GM19043 (cell line): Measurements from ENCODE around the gene HCFC1R1.

Experiments
- ATAC-seq: cut with Tn5 transposase; IDR thresholded peaks from one replicate; pipeline ENCODE4 v1.9.1; 2021; ENCODE audit warnings: low read depth; ENCODE audit not compliant: unreplicated experiment

HCFC1R1 gene

GRCh38 chr16:3004319-3004718 lies 19.4 kb downstream of the HCFC1R1 start:
- peak; percentile 10 for ATAC-seq

DNA sequence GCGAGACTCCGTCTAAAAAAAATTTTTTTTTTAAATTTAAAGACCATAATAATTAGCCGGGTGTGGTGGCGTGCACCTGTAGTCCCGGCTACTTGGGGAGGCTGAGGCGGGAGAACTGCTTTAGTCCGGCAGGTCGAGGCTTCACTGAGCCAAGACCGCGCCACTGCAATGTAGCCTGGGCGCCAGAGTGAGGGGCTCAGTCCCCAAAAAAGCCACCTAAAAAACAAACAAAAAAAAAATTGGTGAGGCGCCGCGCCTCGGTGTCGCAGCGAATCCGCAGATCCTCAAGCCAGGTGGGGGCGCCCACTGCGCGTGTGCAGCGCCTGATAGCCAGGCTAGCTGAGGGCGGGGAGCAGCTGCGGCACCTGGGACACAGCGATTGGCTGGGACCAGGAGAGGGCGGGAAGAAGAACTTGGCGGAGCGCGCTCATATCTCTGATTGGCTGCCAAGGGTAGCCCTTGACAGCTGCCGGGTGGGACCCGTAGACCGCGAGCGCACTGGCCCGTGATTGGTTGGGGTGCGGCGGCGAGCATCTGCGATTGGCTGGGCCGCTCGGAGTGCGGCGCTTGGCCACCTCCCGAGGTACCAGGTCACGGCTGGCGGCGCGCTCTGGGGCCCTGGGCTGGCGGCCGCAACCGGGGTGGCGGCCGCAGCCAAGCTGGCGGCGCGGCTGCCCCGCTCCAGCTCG lies 20.0 kb downstream of the HCFC1R1 start:
- peak; percentile 96 for ATAC-seq

GRCh38 chr16:3001316-3001715 lies 22.4 kb downstream of the HCFC1R1 start:
- no peak for ATAC-seq

DNA sequence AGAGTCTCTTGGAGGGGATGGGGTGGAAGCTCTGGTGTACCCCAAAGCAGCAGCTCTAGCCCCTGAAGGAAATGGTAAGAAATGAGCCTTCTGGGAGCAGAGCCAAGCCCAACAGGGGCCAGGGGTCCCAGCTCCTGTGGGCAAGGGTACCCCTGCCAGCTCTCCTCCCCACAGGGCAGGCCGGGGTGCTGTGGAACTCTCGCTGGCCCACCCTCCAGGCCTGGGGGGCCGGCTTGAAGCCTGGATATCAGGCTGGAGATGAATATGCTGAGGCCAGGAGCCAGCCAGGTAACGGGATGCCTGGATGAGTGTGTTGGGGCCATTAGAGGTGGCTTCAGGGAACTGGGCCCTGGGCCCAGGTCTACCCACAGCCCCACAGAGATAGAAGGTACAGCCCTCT lies 23.2 kb downstream of the HCFC1R1 start:
- no peak for ATAC-seq

- ATAC-seq, result no peak
These were observed 23.8 kb downstream of the HCFC1R1 start for GRCh38 chr16:2999929-3000328.

- ATAC-seq, result no peak
These were observed 27.4 kb downstream of the HCFC1R1 start for GRCh38 chr16:2996298-2996697.

- ATAC-seq, result no peak
These were observed 31.2 kb downstream of the HCFC1R1 start for GRCh38 chr16:2992383-2993081.

DNA sequence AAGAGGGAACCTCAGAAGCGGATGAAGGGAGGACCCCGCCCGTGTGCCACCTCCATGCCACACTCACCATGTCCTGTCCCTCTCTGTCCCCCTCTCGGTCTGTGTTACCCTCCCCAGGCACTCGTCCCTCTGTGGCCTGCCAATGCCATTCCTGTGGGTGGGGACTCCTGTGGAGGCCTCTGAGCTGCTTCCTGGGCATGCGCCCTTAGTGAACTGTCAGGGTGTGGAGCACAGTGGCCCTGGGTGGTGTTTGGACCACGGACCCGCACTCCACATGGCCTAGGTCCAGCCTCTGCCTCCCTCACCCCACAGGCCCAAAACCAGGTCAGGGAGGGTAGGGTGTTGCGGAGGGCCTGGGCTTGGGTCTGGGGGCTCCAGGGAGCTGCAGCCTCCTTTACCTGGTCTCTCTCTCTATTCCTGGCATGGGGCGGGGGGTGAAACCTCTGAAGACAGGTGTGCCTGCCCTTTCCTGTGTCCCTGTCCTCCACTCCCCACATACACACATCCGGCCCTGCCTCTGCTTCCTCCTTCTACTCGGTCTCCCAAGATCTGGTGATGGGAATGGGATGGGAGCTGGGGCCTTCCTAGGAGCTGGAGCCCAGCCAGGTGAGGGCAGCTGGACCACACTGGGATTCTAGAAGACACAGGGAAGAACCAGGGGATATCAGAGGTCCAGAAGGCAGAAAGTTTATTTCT lies 32.0 kb downstream of the HCFC1R1 start:
- ATAC-seq, result no peak

- no peak for ATAC-seq
These were observed 32.9 kb downstream of the HCFC1R1 start for GRCh38 chr16:2990891-2991290.

DNA sequence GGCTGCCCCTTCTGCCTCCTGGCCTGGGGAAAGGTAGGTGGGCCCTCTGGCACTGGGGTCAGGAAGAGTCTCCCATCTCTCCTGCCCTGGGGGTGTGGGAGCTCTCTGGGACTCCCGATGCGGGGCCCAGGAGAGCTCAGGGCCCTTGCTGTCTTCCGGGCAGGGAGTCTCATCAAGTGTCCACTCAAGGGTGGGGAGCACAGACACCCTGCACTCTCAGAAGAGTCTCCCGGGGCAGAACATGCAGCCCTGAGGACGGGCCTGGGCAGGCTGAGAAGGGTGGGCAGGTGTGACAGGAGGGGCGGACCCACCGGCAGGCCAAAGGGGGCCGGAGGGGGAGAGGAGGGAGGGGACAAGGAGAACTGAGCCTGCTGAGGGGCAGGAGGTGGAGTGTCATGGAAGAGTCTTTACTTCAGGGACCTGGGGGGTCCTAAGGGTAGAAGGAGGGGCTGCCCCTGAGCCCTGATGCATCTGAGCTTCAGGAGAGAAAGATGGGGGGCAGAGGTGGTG lies 35.1 kb downstream of the HCFC1R1 start:
- no peak for ATAC-seq

GRCh38 chr16:2987833-2988232 lies 35.9 kb downstream of the HCFC1R1 start:
- no peak for ATAC-seq

DNA sequence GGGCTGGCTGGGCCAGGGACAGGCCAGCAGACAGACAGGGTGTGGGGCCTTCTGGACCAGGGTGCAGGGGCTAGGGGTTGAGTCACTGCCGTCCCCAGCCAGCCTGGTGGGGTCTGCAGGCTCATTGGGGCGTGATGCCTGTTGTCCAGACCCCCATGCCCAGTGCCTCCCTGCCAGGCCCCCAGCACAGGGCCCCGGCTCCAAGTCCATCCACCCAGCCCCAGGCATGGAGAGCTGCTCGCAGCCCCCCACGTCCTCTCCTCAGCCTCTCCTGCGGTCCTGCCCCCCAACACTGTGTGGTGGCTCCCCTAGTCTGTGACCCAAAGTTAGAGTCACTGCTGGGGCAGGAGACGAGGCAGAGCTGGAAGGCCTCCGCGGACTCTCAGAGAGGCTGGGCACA lies 36.5 kb downstream of the HCFC1R1 start:
- no peak for ATAC-seq

DNA sequence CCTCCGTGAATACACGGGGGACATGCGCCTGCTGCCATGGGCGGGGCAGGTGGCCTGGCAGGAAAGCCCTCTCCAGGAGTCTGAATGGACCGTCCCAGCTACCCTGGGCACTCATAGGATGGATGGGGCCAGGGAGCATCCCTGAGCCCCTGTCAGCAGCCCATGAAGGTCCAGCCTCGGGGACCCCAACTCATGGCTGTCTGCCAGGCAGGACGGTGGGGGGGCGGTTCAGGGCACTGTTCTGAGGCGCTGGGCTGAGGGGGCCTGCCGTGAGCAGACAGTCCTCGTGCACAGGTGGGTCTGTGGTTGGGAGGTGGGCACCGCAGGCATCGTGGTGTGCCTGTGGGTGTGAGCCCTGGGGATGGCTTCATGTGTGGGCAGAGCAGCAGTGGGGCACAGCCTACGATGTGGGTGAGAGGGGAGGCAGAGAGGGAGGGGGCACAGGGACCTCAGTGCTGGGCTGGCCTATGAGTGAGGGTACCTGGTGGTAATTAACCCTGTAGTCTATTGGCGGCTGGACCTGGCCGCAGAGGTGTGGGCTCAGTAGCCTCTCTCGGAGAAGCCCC lies 37.0 kb downstream of the HCFC1R1 start:
- ATAC-seq, result no peak

- no peak for ATAC-seq
These were observed 37.8 kb downstream of the HCFC1R1 start for GRCh38 chr16:2985893-2986355.

- no peak for ATAC-seq
These were observed 38.3 kb downstream of the HCFC1R1 start for GRCh38 chr16:2985462-2985861.

- ATAC-seq, result no peak
These were observed 40.0 kb downstream of the HCFC1R1 start for GRCh38 chr16:2983706-2984136.

- no peak for ATAC-seq
These were observed 41.3 kb downstream of the HCFC1R1 start for GRCh38 chr16:2982402-2982801.

- no peak for ATAC-seq
These were observed 41.9 kb downstream of the HCFC1R1 start for GRCh38 chr16:2981899-2982250.

DNA sequence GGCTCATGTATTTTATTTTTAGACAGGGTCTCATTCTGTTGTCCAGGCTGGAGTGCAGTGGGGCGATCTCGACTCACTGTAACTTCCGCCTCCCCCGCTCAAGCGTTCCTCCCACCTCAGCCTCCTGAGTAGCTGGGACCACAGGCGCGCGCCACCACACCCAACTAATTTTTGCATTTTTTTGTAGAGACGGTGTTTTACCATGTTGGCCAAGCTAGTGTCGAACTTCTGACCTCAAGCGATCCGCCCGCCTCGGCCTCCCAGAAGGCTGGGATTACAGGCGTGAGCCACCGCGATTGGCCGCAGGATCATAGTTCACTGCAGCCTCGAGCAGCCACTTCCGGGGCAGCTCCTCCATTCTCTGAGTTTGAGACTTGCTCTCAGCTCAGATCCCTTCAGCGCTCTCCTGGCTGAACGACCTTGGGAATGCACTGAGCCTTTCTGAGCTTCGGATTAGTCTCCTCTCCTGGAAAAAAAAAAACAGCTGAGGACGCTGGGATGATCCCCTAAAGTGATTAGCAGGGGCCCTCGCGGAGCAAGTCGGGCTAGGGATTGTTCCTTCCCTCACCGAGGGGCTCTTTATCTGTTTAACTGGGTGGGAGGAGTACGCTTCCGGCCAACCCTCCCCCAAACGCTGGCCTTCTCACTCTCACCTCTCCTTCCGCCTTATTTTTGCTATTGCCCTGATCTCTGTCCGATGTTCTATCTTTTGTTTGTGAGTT lies 42.4 kb downstream of the HCFC1R1 start:
- ATAC-seq, result no peak
